PFSK-1 (cell line): ENCODE data around the gene S100A5.

Experiments used
- FOXP2 ChIP-seq: optimal IDR thresholded peaks from 2 replicates; pipeline ENCODE3; 2011; ENCODE audit warnings: borderline replicate concordance, control low read depth, inconsistent platforms; ENCODE audit not compliant: insufficient read depth; ENCODE audit errors: extremely low read length, extremely low read depth
- POLR2AphosphoS5 ChIP-seq: IDR thresholded peaks from 2 replicates; pipeline ENCODE4 v1.6.1; 2012; ENCODE audit warnings: low read depth, mild to moderate bottlenecking, control low read depth, low read length, moderate library complexity
- SIN3A ChIP-seq: IDR thresholded peaks from 2 replicates; pipeline ENCODE4 v1.6.1; 2012; ENCODE audit warnings: mild to moderate bottlenecking, low read length, moderate library complexity, borderline replicate concordance; ENCODE audit not compliant: insufficient read depth
- TAF1 ChIP-seq: IDR thresholded peaks from 2 replicates; pipeline ENCODE4 v1.6.1; 2012; ENCODE audit warnings: low read length, control low read depth, borderline replicate concordance; ENCODE audit not compliant: insufficient read depth
- TF ChIP-seq, protein P1 (sequence below), 2 experiments: IDR thresholded peaks; 2 replicates each; pipeline versions ENCODE4 v1.6.1 to v1.8.0; 2011 to 2012; ENCODE audit warnings: low read depth in 2 of 2, low read length in 2 of 2, control low read depth in 1 of 2, inconsistent platforms in 1 of 2, mild to moderate bottlenecking in 1 of 2, moderate library complexity in 1 of 2; ENCODE audit not compliant: insufficient read depth in 1 of 2

S100A5 gene

DNA sequence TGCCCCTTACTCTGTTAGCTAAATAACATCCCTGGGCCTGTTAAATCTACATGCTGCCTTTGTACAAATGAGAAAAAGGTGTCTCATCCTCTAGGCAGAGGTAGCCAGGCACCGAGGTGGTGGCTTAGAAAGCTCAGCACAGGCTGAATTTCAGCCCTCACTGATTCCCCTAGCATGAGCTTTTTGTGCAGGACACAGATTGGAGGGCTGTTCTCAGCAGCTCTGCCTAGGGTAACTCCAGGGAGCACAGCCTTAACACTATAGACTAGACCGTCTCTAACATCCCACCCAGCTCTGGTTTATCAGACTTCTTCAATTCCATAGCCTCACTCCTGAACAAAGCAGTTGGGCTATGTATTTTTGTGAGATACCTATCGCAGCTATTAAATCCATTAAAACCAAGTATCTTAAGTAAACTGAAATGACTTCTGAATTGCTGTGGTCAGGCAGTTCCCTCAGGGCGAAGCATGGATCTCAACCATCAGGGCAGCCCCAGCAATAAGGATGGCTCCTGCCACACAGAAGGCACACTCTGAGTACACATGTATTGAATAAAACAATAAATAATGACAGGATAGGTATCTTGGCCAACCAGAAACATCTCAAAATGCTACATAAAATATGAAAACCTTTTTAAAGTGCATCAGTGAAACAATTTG lies 19.8 kb downstream of the S100A5 start:
- TF ChIP-seq, protein P1, sequence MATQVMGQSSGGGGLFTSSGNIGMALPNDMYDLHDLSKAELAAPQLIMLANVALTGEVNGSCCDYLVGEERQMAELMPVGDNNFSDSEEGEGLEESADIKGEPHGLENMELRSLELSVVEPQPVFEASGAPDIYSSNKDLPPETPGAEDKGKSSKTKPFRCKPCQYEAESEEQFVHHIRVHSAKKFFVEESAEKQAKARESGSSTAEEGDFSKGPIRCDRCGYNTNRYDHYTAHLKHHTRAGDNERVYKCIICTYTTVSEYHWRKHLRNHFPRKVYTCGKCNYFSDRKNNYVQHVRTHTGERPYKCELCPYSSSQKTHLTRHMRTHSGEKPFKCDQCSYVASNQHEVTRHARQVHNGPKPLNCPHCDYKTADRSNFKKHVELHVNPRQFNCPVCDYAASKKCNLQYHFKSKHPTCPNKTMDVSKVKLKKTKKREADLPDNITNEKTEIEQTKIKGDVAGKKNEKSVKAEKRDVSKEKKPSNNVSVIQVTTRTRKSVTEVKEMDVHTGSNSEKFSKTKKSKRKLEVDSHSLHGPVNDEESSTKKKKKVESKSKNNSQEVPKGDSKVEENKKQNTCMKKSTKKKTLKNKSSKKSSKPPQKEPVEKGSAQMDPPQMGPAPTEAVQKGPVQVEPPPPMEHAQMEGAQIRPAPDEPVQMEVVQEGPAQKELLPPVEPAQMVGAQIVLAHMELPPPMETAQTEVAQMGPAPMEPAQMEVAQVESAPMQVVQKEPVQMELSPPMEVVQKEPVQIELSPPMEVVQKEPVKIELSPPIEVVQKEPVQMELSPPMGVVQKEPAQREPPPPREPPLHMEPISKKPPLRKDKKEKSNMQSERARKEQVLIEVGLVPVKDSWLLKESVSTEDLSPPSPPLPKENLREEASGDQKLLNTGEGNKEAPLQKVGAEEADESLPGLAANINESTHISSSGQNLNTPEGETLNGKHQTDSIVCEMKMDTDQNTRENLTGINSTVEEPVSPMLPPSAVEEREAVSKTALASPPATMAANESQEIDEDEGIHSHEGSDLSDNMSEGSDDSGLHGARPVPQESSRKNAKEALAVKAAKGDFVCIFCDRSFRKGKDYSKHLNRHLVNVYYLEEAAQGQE (IDR thresholded peaks at IDR 0.05; ENCODE audit: insufficient read depth in 1 of 2, low read depth in 2 of 2, low read length in 2 of 2) = no peak
- TF ChIP-seq SIN3A = no peak
- TF ChIP-seq POLR2AphosphoS5 = no peak
- TF ChIP-seq TAF1 = no peak
- no peak for TF ChIP-seq FOXP2

DNA sequence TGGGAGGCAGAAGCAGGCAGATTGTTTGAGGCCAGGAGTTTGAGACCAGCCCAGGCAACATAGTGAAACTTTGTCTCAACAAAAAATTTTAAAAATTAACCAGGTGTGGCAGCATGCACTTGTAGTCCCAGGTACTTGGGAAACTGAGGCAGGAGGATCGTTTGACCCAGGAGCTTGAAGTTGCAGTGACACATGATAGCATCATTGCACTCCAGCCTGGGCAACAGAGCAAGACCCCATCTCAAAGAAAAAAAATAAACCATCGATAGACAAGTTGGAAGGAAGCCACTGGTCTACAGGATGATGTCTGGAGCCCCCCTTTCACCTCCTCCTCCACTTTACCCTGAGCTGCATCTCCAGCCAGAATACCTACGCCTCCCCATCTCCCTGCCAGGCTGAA lies 21.5 kb downstream of the S100A5 start:
- TF ChIP-seq SIN3A (no peak), POLR2AphosphoS5 (no peak)

DNA sequence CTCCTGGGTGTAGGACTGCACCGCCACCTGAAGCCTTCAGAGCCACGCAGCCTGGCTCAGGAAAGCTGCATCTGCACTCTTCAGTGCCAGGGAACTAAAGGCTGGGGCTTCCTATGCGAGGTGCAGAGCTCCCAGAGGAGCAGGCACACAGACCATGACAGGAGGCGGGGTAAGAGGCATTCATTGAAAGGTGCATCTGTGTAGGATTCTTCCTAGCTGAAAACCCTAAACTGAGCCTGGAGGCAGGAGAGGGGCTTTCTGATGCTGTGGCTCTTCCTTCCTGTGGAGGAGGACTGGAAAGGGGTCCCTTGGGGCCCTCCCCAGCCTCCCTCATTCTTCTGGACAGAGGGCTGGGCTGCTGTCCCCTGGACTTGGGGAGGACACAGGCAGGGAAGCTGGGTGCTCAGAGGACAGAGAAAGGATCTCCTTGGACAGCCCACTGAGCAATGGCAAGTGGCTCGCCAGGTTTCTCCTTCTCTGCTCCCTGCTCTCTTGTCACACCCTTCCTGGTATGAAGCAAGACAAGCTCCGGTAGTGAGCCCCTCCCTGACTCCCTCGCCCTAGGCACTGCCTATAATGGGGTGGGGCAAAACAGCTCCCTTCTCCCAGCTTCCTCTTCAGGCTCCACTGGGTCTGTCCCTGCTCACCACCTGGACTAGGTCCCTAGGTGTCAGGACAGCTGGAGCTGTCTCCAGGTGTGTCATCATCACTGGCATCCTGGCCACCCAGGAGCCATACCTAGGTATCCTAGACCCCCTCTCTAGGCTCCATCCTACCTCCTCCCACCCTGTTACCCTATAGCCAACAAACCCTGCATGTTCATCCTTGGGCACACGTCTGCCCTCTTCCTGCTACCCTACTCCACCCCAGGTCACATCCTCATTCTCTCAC lies 25.0 kb downstream of the S100A5 start:
- TF ChIP-seq POLR2AphosphoS5 (no peak), TAF1 (no peak), FOXP2 (no peak), SIN3A (no peak)
- TF ChIP-seq, protein P1 (IDR thresholded peaks at IDR 0.05; ENCODE audit: insufficient read depth in 1 of 2, low read depth in 2 of 2, low read length in 2 of 2) = no peak

DNA sequence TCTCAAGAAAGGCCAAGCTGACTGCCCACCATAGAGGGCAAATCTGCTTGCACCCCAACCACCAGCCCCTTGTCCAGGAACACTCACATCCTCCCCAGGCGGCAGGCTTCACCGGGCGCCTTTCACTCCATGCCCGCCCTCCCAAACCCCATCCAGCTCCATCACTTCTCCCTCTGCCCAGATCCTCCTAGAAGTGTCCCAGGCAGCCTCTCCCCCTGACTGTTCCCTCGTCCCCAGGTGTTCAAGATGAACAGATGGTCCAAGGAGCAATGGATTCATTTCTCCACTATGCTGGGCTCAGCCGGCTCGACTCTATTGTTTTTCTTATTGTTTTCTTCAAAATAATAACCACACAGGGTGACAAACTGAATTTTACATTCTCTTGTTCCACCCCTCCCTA lies 27.1 kb downstream of the S100A5 start:
- TF ChIP-seq, protein P1 (IDR thresholded peaks at IDR 0.05; ENCODE audit: insufficient read depth in 1 of 2, low read depth in 2 of 2, low read length in 2 of 2) = no peak
- TF ChIP-seq SIN3A = no peak
- TF ChIP-seq FOXP2 = no peak
- no peak for TF ChIP-seq TAF1
- no peak for TF ChIP-seq POLR2AphosphoS5

DNA sequence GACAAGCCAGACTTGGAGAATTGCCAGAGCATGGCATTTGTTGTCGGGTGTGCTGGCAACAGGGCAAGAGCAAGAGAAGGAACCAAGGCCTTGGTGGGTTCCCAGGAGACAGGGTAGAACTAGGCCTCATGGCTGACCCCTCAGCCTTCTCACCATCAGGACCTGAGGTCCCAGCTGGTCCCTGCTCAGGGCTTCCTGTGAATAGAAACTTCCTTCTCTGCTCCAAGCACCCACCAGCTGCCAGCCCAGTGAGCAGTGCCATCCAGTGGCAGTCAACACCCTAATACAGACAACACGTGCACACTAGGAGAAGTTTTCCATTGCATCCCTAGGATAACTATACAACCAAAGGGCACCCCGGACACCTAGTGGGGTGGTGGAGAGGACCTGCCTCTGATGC lies 27.7 kb downstream of the S100A5 start:
- TF ChIP-seq TAF1 (no peak), SIN3A (no peak), FOXP2 (no peak), POLR2AphosphoS5 (no peak)
- TF ChIP-seq, protein P1 (IDR thresholded peaks at IDR 0.05; ENCODE audit: insufficient read depth in 1 of 2, low read depth in 2 of 2, low read length in 2 of 2) = no peak
